NCI-H1417 treated with DMSO at 0.1 percent for 48 hours (cell line): ENCODE results near the gene CKLF.
"Not testable (repeated sequence)": the region's sequence is repeated elsewhere in the genome, so short reads cannot be mapped to it uniquely, and the experiment has no call there.

Experiments used
- DNase-seq: peaks from one replicate; lab custom pipeline; 2025; lab: John Stamatoyannopoulos, UW

Gene CKLF

DNA sequence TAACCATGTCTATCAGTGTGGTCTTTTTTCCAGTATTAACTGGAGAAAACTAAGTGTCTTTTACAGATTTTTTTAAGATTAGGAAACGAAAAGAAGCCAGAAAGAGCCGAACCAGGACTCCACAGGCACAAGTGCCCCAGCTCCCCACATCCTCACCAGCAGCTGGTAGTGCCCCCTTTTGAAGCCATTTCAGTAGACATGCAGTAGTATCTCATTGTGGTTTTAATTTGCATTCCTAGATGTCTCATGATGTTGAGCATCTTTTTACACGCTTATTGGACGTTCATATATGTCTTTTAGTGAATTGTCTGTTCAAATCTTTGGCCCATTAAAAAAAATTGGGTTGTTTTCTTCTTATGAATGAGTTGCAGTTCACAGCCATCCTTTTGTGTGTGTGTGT, 47.4 kb downstream of the CKLF start:
- no peak for DNase-seq

DNA sequence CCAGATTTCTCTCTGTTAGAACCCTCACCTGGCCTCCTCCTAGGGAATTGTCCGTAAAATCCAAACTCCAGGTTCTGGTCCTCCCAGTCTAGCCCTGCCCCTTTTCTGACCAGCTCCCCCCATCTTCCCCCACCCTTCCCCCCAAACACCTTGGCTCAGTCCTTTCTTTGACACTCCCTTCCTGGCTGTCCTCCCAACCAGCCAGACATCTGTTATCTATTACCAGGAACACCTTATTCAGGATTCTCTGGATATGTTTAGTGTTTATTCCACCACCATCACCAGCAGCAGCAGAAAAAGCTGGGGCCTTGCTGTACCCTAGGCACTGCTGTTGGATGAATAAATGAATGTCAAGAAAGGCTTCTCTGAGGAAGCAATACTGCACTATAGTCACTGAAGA, 48.1 kb downstream of the CKLF start:
- DNase-seq: no peak

DNA sequence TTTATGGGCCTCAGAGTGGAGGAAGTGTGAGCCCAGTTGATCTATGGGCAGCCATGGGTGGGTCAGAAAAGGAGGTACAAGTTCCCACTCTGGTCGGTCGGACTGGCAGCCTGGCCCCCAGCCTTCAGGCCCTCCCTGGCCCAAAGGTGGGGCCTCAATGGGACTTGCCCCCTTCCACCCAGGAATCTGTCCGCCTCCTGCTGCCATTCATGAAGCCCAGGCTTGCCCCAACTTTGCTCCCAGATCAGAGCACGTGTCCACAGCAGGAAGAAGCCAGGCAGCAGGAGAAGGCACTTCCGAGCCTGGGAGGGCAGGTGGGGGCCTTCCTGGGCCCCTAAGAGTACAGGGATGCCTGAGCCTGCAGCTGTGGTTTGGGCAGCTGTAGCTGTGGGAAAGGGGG, 49.1 kb downstream of the CKLF start:
- DNase-seq: no peak

DNA sequence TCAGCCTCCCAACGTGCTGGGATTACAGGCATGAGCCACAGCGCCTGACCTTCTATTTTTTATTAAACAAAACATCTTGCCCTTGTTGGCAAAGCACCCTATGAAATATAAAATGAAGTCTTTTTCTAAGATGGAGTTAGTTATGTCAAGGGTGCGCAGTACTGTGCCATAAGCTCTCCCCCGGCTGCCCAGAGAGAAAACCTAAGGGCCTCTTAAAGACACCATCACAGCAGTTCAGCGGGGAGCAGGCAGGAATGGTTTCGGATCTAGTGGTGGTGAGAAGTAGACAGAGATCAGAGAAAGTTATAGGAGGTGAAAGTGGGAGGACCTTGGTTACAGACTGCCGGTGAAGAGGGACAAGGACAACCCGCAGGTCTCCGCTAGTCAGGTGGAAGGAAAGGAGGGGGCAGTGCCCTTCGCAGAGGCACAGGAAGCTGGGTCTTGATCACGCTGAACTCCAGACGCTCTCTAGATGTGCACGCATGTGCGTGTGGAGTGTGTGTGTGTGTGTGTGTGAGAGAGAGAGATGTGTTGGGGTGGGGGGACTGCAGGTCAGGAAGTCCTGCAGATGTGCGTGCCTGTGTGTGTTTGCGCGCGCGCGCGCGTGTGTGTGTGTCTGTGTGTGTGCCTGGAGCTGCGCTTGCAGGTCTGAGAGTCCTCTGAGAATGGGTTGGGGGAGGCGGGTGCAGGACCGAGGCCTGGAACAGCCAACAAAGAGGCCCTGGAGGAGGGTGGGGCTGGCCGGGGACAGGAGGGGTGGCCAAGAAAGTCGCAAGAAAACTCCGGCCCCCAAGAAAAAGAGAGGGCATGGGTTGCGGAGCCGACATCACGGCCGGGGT, 51.4 kb downstream of the CKLF start:
- DNase-seq: peak; percentile 12

DNA sequence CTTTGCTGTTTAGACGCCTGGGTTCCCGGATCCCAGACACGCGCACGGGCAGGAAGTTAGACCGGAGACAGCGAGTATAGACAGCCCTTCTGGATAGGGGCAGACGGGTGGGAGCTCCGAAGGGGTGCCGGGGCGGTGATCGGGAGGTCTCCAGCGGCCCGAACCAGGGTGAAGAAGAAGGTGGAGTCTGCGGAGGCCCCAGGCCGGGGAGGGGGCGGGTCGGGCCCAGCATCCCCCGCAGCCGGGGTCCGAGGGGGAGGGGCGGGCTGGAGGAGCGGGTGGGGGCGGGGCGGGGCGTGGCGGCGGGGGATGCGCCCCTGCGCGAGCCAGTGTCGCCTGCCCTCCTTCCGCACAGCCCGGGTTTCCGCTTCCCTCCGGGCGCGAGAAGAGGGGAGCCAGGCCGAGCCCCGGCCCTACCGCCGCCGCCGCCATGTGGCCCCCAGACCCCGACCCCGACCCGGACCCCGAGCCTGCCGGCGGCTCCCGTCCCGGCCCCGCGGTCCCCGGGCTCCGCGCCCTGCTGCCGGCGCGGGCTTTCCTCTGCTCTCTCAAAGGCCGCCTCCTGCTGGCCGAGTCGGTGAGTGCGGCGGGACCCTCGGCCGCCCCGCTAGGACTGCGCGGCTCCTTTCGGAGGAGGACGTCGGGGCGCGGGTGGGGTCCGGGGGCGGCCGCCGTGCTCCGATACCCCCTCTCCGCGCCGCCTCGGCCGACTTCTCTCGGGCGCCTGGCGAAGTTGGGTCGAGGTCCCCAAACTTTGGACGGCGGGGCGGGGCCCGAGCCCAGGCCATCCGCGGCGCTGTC, 52.2 kb downstream of the CKLF start, which contains the start of gene CMTM3:
TSS of gene CMTM3 (plus strand) at position 329 of the 801 bp plus-strand sequence. CDS start at position 431, 102 bp downstream.
- no peak for DNase-seq

DNA sequence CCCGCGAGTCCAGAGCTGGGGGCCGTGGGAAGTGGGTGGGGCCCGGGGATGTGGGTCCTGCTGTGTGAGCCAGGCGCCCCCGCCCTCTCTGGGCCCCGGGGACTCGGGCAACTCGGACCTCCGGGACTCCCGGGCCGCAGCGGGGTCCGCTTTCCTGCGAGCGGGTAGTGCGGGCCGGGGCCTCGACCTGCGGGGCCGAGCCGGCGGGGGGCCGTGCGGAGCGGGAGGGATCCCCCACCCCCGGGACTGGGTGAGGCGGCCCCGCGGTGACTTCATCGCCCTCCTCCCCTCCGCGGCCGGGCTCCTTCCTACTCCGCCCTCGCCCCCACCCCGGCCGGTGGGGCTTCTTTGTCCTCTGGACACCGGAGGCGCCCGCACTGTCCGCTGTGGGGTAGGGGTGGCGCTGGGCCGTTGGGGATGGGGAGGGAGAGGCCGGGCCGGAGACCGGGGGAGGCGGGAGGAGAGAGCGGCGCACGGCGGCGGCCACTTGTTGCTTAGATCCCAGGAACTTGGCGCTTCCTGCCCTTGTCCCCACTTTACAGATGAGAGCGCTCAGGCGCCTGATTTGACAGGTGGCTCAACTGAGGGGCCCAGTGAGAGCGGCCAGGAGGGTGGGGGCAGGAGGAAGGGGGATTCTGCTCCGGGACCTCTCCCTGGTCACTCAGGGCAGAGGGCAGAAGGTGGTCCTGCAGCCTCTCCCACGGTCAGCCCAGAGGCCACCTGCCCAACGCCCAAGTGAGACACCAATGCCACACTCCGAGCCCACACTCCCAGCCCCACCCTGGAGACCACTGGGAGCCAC, 53.0 kb downstream of the CKLF start:
- no peak for DNase-seq

DNA sequence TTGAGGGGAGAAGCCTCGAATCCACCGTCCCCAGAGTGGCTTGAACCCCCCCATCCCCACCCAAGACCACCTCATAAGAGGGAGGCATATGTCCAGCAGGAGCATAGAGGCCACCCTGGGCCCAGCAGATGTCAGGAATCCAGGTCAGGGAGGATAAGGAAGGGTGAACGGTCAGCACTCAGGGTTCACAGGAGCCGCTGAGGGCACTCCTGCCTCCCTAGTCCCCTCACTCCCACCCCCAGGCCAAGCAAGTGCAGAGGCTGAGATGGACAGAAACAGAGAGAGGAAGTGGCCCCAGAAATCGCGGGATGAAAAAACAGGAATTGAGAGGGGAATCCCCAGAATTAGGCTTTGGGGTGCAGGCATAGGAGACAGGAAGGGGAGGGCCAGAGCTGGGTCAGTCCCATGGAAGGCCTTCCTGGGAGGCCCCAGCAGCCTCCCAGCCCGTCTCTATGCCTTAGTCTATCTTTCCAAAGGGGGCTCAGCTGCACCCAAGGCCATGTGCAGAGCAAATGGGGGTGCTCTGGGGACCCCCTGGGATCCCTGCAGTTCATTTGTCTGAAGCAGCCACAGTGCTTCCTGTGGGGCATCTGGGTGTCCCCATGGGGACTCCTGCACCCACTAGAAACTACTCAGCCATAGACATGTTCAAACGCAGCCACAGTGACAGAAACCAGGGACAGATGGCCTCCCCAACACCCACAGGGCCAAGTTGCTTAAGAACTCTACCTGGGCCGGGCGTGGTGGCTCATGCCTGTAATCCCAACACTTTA, 53.8 kb downstream of the CKLF start:
- no peak for DNase-seq

DNA sequence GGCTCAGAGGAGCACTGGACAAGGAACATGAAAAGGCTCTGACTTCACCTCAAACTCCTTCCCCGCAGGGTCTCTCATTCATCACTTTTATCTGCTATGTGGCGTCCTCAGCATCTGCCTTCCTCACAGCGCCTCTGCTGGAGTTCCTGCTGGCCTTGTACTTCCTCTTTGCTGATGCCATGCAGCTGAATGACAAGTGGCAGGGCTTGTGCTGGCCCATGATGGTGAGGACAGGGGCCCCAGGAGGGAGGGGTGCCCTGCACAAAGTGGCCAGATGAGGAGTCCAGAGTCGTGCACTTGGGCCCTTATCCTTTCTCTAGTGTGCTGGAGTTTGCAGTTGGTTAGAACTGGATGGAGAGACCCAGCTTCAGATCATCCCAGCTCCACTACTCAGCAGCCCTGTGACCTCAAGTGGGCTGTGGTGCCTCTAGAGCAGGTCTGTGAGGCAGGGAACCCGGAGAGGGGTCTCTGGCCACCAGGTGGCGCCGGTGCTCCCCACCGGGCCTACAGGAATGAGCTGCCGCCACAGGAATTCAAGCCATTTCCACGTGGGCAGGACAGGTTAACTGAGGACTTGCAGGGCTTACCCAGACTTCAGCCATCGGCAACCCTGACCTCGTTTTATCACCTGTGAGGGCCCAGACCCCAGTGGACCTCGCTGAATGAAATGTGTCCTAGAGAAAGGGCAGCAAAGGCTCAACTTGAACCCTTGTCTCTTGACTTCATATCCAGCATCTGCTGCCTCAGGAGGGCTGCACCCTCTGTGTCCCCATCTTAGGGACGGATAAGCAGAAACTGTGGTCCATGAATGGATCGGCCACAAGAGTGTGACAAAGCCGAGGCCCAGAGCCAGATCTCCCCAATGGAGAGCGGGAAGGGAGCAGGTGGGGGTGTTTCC, 56.1 kb downstream of the CKLF start:
- DNase-seq: no peak

DNA sequence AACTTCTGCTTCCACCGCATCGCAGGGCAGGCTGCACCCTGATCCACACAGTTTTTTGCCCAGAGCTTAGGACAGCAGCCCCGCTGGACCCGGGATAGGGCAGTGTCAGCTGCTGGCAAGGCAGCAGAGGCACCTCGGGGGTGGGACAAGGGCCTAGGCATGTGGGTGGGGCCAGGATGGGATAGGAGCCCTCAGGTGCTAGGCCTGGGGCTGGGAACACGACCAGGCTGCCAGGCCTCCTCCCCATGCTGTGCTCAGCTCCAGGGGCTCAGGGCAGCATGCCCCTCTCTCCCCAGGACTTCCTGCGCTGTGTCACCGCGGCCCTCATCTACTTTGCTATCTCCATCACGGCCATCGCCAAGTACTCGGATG, 56.7 kb downstream of the CKLF start:
- DNase-seq: no peak

DNA sequence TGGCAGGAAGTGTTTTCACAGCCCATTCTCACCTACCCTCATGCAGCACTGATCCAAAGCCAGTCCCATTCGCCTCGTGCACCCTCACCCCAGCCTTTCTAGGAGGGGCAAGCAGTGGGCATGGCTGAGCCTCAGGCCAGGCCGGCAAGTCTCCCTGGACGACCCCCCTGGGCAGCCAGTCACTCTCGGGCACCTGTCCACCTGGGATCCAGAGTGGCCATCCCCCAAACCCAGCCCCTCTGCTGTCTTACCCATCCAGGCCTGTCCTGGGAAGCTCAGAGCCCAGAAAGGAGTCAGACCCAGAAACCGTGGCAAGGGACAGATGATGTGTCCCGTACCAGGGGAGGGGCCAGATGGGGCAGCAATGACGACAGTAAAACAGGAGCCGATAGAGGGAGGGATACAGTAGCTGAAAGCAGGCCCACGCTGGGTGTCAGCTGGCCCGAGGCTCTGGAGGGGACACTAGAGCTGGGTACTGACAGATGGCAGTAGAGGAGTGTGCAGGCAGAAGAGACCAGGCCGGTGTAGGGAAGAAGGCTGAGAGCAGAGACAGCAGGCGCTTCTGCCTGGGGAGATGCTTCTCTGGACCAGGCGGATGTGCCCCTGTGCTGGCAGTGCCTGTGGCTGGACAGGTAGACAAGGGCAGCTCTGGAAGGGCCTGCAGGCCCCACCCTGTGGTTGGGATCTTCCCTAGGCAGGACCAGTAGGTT, 57.9 kb downstream of the CKLF start:
- no peak for DNase-seq

DNA sequence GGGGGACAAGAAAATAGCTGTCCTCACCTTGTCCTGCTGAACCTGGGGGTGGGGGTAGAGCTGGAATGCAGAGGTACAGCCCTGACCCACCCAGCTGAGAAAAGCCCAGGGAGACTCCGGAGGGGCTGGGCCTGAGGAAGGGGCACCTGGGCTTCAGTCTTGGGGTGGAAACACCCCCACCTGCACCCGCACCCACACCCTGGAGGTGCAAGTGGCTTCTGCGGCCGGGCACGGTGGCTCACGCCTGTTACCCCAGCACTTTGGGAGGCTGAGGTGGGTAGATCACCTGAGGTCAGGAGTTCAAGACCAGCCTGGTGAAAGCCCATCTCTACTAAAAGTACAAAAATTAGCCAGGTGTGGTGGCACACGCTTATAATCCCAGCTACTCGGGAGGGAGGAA, 59.5 kb downstream of the CKLF start:
- DNase-seq: not testable (repeated sequence)

DNA sequence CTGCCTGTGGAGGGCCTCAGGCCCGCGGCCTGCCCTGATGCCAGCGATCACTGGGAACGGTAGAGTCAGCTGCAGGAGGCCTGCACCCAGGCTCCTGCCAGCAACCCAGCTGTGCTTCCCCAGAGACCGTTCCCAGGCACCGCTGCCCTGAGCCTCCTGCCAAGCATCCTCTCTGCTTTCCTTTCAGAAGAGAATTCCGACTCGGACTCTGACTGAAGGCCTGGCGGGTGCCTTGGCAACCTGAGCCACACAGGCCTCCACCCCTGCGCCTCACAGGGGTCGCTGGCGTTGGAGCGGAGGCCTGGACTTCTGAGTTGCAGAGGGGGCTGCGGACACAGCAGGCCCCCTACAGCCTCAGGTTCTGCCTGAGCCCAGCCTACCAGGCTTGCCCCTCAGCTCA, 60.0 kb downstream of the CKLF start:
- no peak for DNase-seq

DNA sequence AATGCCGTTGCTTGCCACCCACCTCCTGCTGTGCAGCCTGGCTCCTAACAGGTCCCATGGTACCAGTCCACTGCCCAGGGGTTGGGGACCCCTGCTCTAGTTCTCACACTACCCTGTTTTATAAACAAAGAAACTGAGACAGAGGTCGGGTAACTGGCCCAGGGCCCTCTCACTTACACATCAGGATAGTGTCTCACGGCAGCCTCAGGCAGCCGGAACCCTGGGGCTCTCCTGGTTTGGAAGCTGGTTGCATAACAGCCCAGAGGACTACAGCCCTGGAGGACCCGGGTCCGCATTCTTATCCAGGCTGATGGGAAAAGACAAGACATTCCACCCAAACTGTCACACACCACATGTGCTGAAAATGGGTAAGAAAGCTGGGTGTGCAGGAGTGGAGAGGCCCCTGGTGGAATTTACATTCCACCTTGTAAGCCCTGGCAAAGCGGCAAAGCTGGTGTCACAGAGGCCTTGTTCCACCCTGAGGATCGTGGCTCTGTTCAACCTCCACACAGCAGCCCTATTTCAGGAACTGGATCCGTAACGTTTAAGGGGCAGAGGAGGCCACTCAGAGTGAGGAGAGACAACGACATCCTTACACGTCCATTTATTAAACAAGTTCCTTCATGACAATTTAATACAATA, 61.9 kb downstream of the CKLF start:
- no peak for DNase-seq
